Sigmoid colon (tissue), 7 donors: Measurements from ENCODE around the gene CRTC1. TPM values are rescaled to one million over a fixed set of nuclear protein-coding genes. Genes with fewer than 3 reads are reported as not detected.

Source experiments
- DNase-seq: peaks from one replicate; pipeline ENCODE4 v3.0.0-alpha.2; 2019
- H3K27ac ChIP-seq, 4 donors: fragments of 200-600 bp; sonication (generic); one replicate each; pipeline ENCODE4 v1.5.1; 2016 to 2019; ENCODE audit warnings: mild to moderate bottlenecking in 1 of 4
- H3K27me3 ChIP-seq, 3 donors: fragments of 200-600 bp; sonication (generic); one replicate each; pipeline ENCODE4 v1.5.1; 2019; ENCODE audit warnings: mild to moderate bottlenecking in 1 of 3
- H3K36me3 ChIP-seq, 4 donors: fragments of 200-600 bp; sonication (generic); one replicate each; pipeline ENCODE4 v1.5.1; 2016 to 2019
- H3K4me1 ChIP-seq, 4 donors: fragments of 200-600 bp; sonication (generic); one replicate each; pipeline ENCODE4 v1.5.1; 2017 to 2019
- H3K4me3 ChIP-seq, 4 donors: fragments of 200-600 bp; sonication (generic); one replicate each; pipeline ENCODE4 v1.5.1; 2017 to 2019; ENCODE audit warnings: mild to moderate bottlenecking in 2 of 4, moderate library complexity in 1 of 4
- H3K9me3 ChIP-seq, 4 donors: fragments of 200-600 bp in 3 of 4; sonication (generic) in 3 of 4; one replicate each; pipeline versions ENCODE4 v1.5.1 to v1.6.1; 2013 to 2019
- CTCF ChIP-seq, 4 experiments: fragments of 450-650 bp in 3 of 4; fragments of 200-600 bp in 1 of 4; IDR thresholded peaks; one replicate each; pipeline ENCODE4 v1.5.1; 2016 to 2019; ENCODE audit warnings: antibody characterized with exemption in 4 of 4, mild to moderate bottlenecking in 3 of 4, moderate library complexity in 2 of 4
- EP300 ChIP-seq, 4 donors: sonication (generic); formaldehyde crosslinking; IDR thresholded peaks; one replicate each; pipeline ENCODE4 v1.6.1; 2017; ENCODE audit warnings: antibody characterized with exemption in 4 of 4
- POLR2A ChIP-seq, 2 donors: fragments of 450-650 bp; IDR thresholded peaks; one replicate each; pipeline ENCODE4 v1.6.1; 2016; ENCODE audit warnings: antibody characterized with exemption in 2 of 2, mild to moderate bottlenecking in 2 of 2, moderate library complexity in 2 of 2
- POLR2AphosphoS5 ChIP-seq, 4 donors: sonication (generic); formaldehyde crosslinking; IDR thresholded peaks; one replicate each; pipeline ENCODE4 v1.6.1; 2017; ENCODE audit warnings: antibody characterized with exemption in 4 of 4
- WGBS, 2 donors: extraction: QIAGEN DNeasy Blood & Tissue Kit; methylation state at CpG; one replicate each; pipeline ENCODE4 v1.1.7; 2013; 5-methylcytosine and 5-hydroxymethylcytosine counted together
- intact Hi-C: fragments of 100-400 bp; cut with DNase I; formaldehyde crosslinking; loops from one replicate; pipeline ENCODE4 v1.15.1; 2023
- polyA plus RNA-seq, 3 donors: library from polyadenylated mRNA; stranded (reverse); fragments of 200-250 nt; gene quantifications; one replicate each; pipeline ENCODE4 v1.2.3, GENCODE V29; 2013
- total RNA-seq, 4 donors: library from RNA; depleted of rRNA; stranded (reverse); fragments of >200 nt; gene quantifications; one replicate each; pipeline ENCODE4 v1.1.0, GENCODE V29; 2016
- donor health status: healthy with polysubstance abuse.
- donor health status: Bipolar disorder and iron deficiency.
- donor health status: healthy.

The CRTC1 gene
- total and polyA plus RNA-seq, 7 donors, result 2.5 to 8.9 (median 3.6) TPM

- TF ChIP-seq CTCF (IDR thresholded peaks at IDR 0.05) (no peak), EP300 (IDR thresholded peaks at IDR 0.05) (no peak), POLR2AphosphoS5 (IDR thresholded peaks at IDR 0.05) (no peak), POLR2A (IDR thresholded peaks at IDR 0.05) (no peak)
- DNase-seq, result no peak
- Histone ChIP-seq H3K27me3 (peaks cover 3 to 31% (median 10%) of the 10 kb centered on the region in 3 donors), H3K27ac (no peak overlapping the region), H3K36me3 (no peaks in the 10 kb centered on the region), H3K9me3 (no peaks in the 10 kb centered on the region), H3K4me3 (no peak overlapping the region), H3K4me1 (peaks cover 0 to 15% (median 7%) of the 10 kb centered on the region in 4 donors)
- WGBS, 2 donors, result 82 to 87% methylated on average over 10 of the region's 10 CpGs
- intact Hi-C loops, result no loop called here
Measured at GRCh38 chr19:18780631-18781030, 97.2 kb downstream of the CRTC1 start.

GRCh38 chr19:18781047-18781600, 97.6 kb downstream of the CRTC1 start:
- Histone ChIP-seq H3K27me3 (peaks cover 6 to 36% (median 15%) of the 10 kb centered on the region in 3 donors), H3K27ac (no peak overlapping the region), H3K4me3 (no peak overlapping the region), H3K9me3 (no peaks in the 10 kb centered on the region), H3K4me1 (peaks cover 0 to 20% (median 9%) of the 10 kb centered on the region in 4 donors), H3K36me3 (no peaks in the 10 kb centered on the region)
- intact Hi-C loops, result no loop called here
- TF ChIP-seq POLR2A (IDR thresholded peaks at IDR 0.05) (no peak), EP300 (IDR thresholded peaks at IDR 0.05) (no peak), POLR2AphosphoS5 (IDR thresholded peaks at IDR 0.05) (no peak), CTCF (IDR thresholded peaks at IDR 0.05) (no peak)
- no peak for DNase-seq
- WGBS, 2 donors, result 90 to 92% methylated on average over 14 of the region's 14 CpGs

GRCh38 chr19:18781885-18782527, 98.5 kb downstream of the CRTC1 start:
- Histone ChIP-seq H3K27ac (no peak overlapping the region), H3K9me3 (no peaks in the 10 kb centered on the region), H3K36me3 (no peaks in the 10 kb centered on the region), H3K4me3 (no peak overlapping the region), H3K27me3 (peaks cover 9 to 45% (median 23%) of the 10 kb centered on the region in 3 donors), H3K4me1 (peaks cover 0 to 21% (median 9%) of the 10 kb centered on the region in 4 donors)
- no peak for DNase-seq
- intact Hi-C loops, result no loop called here
- WGBS, 2 donors, result 21 to 58% methylated on average over 20 of the region's 20 CpGs
- TF ChIP-seq EP300 (IDR thresholded peaks at IDR 0.05) (no peak), POLR2AphosphoS5 (IDR thresholded peaks at IDR 0.05) (no peak), CTCF (IDR thresholded peaks at IDR 0.05) (no peak), POLR2A (IDR thresholded peaks at IDR 0.05) (no peak)

GRCh38 chr19:18782559-18783225, 99.2 kb downstream of the CRTC1 start:
- intact Hi-C loops, result no loop called here
- H3K9me3 ChIP-seq, result no peaks in the 10 kb centered on the region
- no peak for DNase-seq

More at GRCh38 chr19:18782559-18783225, 99.2 kb downstream of the CRTC1 start:
- Histone ChIP-seq H3K36me3 (no peaks in the 10 kb centered on the region), H3K27me3 (peaks cover 15 to 47% (median 30%) of the 10 kb centered on the region in 3 donors), H3K4me3 (no peak overlapping the region), H3K4me1 (peaks cover 0 to 21% (median 15%) of the 10 kb centered on the region in 4 donors), H3K27ac (no peak overlapping the region)
- TF ChIP-seq POLR2AphosphoS5 (IDR thresholded peaks at IDR 0.05) (no peak), EP300 (IDR thresholded peaks at IDR 0.05) (no peak), POLR2A (IDR thresholded peaks at IDR 0.05) (no peak), CTCF (IDR thresholded peaks at IDR 0.05) (no peak)
- WGBS, 2 donors, result 83 to 84% methylated on average over 22 of the region's 22 CpGs
